ENCODE results near the gene COL4A3. TPM values are rescaled to one million over a fixed set of nuclear protein-coding genes. Genes with fewer than 3 reads are reported as not detected.

Gene COL4A3
- polyA plus RNA-seq, 2 of the 4 experiments (the other 2 are of a cell fraction), result 1.8 to 6.8 TPM

GRCh38 chr2:227301523-227301922 lies 137.1 kb downstream of the COL4A3 start:
- Histone ChIP-seq H3K4me1 (0 out of 3 replicates have a peak, but pooled peaks cover 3% of the 10 kb centered on the region), H3K27ac (no peak overlapping the region), H3K4me3 (no peak overlapping the region), H3K4me2 (no peak overlapping the region), H3K9me3 (no peaks in the 10 kb centered on the region)
- no peak for FAIRE-seq
- no peak for ATAC-seq
- no peak for TF ChIP-seq FOXS1 (CRISPR knock-in tag; IDR thresholded peaks at IDR 0.05)
- no peak for TF ChIP-seq ESRRA (IDR thresholded peaks at IDR 0.05; ENCODE audit: borderline replicate concordance, low read length)
- TF ChIP-seq SREBF2 (IDR thresholded peaks at IDR 0.05), result no peak
- no peak for TF ChIP-seq BCL3 (IDR thresholded peaks at IDR 0.05)
- no peak for TF ChIP-seq MAFK (IDR thresholded peaks at IDR 0.05; ENCODE audit: partially characterized antibody)
- no peak for DNase-seq (ENCODE audit: low read depth in 1 of 2, low spot score in 1 of 2)
- POLR2A ChIA-PET, result no interaction called here
- CTCF ChIA-PET, result interaction anchor here (0.6 to 1.5 kb wide), 2 partner anchors 22 to 104 kb away, joined by 3 to 6 read pairs; no protein-coding TSS in a partner anchor
- WGBS (ENCODE audit: missing lambda C conversion rate), result 19% methylated on average over 1 of the region's 1 CpG

GRCh38 chr2:227308784-227309183 lies 144.4 kb downstream of the COL4A3 start:
- no peak for FAIRE-seq

GRCh38 chr2:227310756-227311110 lies 146.3 kb downstream of the COL4A3 start:
- no peak for FAIRE-seq
- H3K4me3 ChIP-seq, result no peak overlapping the region
- ChIA-PET CTCF (interaction anchor here (0.6 to 1.0 kb wide), 2 partner anchors 10 to 1651 kb away, joined by 3 to 4 read pairs; no protein-coding TSS in a partner anchor), POLR2A (no interaction called here)
- no peaks in the 10 kb centered on the region for H3K9me3 ChIP-seq
- H3K4me1 ChIP-seq, result no peaks in the 10 kb centered on the region
- no peak for TF ChIP-seq KDM1A (IDR thresholded peaks at IDR 0.05; ENCODE audit: low read depth)
- no peak for TF ChIP-seq NFE2L2 (conservative IDR thresholded peaks at IDR 0.05; ENCODE audit: low read length)
- no peak for TF ChIP-seq HOXB13 (CRISPR knock-in tag; IDR thresholded peaks at IDR 0.05; ENCODE audit: low read depth)
- TF ChIP-seq RCOR1 (IDR thresholded peaks at IDR 0.05; ENCODE audit: low read depth, low read length), result no peak
- no peak for TF ChIP-seq MAFK (IDR thresholded peaks at IDR 0.05; ENCODE audit: partially characterized antibody)
- no peak for TF ChIP-seq ELK1 (IDR thresholded peaks at IDR 0.05; ENCODE audit: low read depth, low read length)
- TF ChIP-seq KDM5A (IDR thresholded peaks at IDR 0.05), result no peak
- no peak for TF ChIP-seq ATOH8 (CRISPR knock-in tag; IDR thresholded peaks at IDR 0.05; ENCODE audit: low read depth)
- no peak for TF ChIP-seq HOXA7 (CRISPR knock-in tag; IDR thresholded peaks at IDR 0.05)
- no peak for TF ChIP-seq REST (IDR thresholded peaks at IDR 0.05)
- TF ChIP-seq CHD2 (IDR thresholded peaks at IDR 0.05; ENCODE audit: low read length, partially characterized antibody), result no peak
- no peak for TF ChIP-seq PBX3 (IDR thresholded peaks at IDR 0.05)
- TF ChIP-seq ZC3H11A (IDR thresholded peaks at IDR 0.05), result no peak
- TF ChIP-seq ZNF302 (CRISPR knock-in tag; IDR thresholded peaks at IDR 0.05), result no peak
- DNase-seq (ENCODE audit: low read depth in 1 of 2, low spot score in 1 of 2), result no peak
- H3K27ac ChIP-seq, result no peak overlapping the region
- H3K4me2 ChIP-seq, result no peak overlapping the region
- no peak for ATAC-seq
- WGBS (ENCODE audit: missing lambda C conversion rate), result 90% methylated on average over 4 of the region's 4 CpGs

More at GRCh38 chr2:227308784-227309183, 144.4 kb downstream of the COL4A3 start:
- CTCF ChIA-PET, result no interaction called here
- POLR2A ChIA-PET, result no interaction called here
- no peaks in the 10 kb centered on the region for H3K9me3 ChIP-seq
- 83% methylated on average over 4 of the region's 4 CpGs for WGBS (ENCODE audit: missing lambda C conversion rate)
- no peak overlapping the region for H3K4me2 ChIP-seq
- H3K4me1 ChIP-seq, result no peaks in the 10 kb centered on the region
- TF ChIP-seq CBX8 (IDR thresholded peaks at IDR 0.05) (no peak), MAZ (IDR thresholded peaks at IDR 0.05; ENCODE audit: borderline replicate concordance, low read depth, low read length) (no peak), POLR2A (IDR thresholded peaks at IDR 0.05; ENCODE audit: low read length) (no peak), KDM1A (IDR thresholded peaks at IDR 0.05; ENCODE audit: low read depth) (no peak), ZC3H11A (IDR thresholded peaks at IDR 0.05) (no peak)
- no peak overlapping the region for H3K4me3 ChIP-seq
- ATAC-seq, result no peak
- H3K27ac ChIP-seq, result no peak overlapping the region
- no peak for DNase-seq (ENCODE audit: low read depth in 1 of 2, low spot score in 1 of 2)
